ENCODE data around the gene KRTAP1-4. TPM values are rescaled to one million over a fixed set of nuclear protein-coding genes. Genes with fewer than 3 reads are reported as not detected.

The KRTAP1-4 gene
- total RNA-seq: not detected
- not detected for total RNA-seq (2013)

- intact Hi-C loops (cut with micrococcal nuclease): no loop called here
- WGBS (ENCODE audit: insufficient coverage): 86% methylated on average over 12 of the region's 12 CpGs
- H3K27me3 ChIP-seq (ENCODE audit: control insufficient read depth, insufficient read depth, low read length): no peaks in the 10 kb centered on the region
- no peaks in the 10 kb centered on the region for H3K36me3 ChIP-seq (ENCODE audit: control insufficient read depth, insufficient read depth, low read length)
- Mint-ChIP-seq H3K4me3 (no peak within 1 kb of the TSS), H3K27me3 (ENCODE audit: low read depth in 2 of 2) (peaks cover 21 to 46% of the 10 kb centered on the region in 2 donors), H3K9me3 (no peaks in the 10 kb centered on the region), H3K27ac (no peak within 1 kb of the TSS), H3K36me3 (no peaks in the 10 kb centered on the region), H3K4me1 (no peaks in the 10 kb centered on the region)
- no peak for ATAC-seq
- no peaks in the 10 kb centered on the region for H3K9me3 ChIP-seq (ENCODE audit: control insufficient read depth, insufficient read depth, low read length)
- no peak within 1 kb of the TSS for H3K4me3 ChIP-seq (ENCODE audit: low read length)
- TF ChIP-seq CTCF (IDR thresholded peaks at IDR 0.05): no peak
- no peak within 1 kb of the TSS for H3K27ac ChIP-seq (ENCODE audit: low read length)
- DNase-seq: no peak
- no peaks in the 10 kb centered on the region for H3K4me1 ChIP-seq (ENCODE audit: control insufficient read depth, insufficient read depth, low read length)
Measured at GRCh38 chr17:41029633-41030245, at the start of gene KRTAP1-4. TSS of gene KRTAP1-4 (minus strand) at chr17:41030195. CDS start at chr17:41030078, 117 bp downstream.

- Histone ChIP-seq H3K27me3 (ENCODE audit: control insufficient read depth, insufficient read depth, low read length) (peaks cover 8% of the 10 kb centered on the region), H3K36me3 (ENCODE audit: control insufficient read depth, insufficient read depth, low read length) (no peaks in the 10 kb centered on the region), H3K4me1 (ENCODE audit: control insufficient read depth, insufficient read depth, low read length) (no peaks in the 10 kb centered on the region), H3K4me3 (ENCODE audit: low read length) (no peak overlapping the region), H3K9me3 (ENCODE audit: control insufficient read depth, insufficient read depth, low read length) (no peaks in the 10 kb centered on the region), H3K27ac (ENCODE audit: low read length) (no peak overlapping the region)
- peak; percentile 13 for TF ChIP-seq CTCF (IDR thresholded peaks at IDR 0.05)
- no peaks in the 10 kb centered on the region for H3K4me1 Mint-ChIP-seq
- H3K27me3 Mint-ChIP-seq (ENCODE audit: low read depth in 2 of 2): peaks cover 30 to 42% of the 10 kb centered on the region in 2 donors
- intact Hi-C loops (cut with micrococcal nuclease): no loop called here
- no peaks in the 10 kb centered on the region for H3K9me3 Mint-ChIP-seq
- H3K36me3 Mint-ChIP-seq: no peaks in the 10 kb centered on the region
- H3K27ac Mint-ChIP-seq: no peak overlapping the region
- ATAC-seq (no peak), DNase-seq (no peak)
- no peak overlapping the region for H3K4me3 Mint-ChIP-seq
Measured at GRCh38 chr17:41076788-41077187, 46.8 kb upstream of the KRTAP1-4 start.

GRCh38 chr17:41073676-41074075 is 43.7 kb upstream of the KRTAP1-4 start:
- DNase-seq: no peak
- H3K27ac ChIP-seq (ENCODE audit: low read length): no peak overlapping the region
- Mint-ChIP-seq H3K4me3 (no peak overlapping the region), H3K27me3 (ENCODE audit: low read depth in 2 of 2) (peaks cover 20 to 28% of the 10 kb centered on the region in 2 donors), H3K27ac (no peak overlapping the region), H3K4me1 (no peaks in the 10 kb centered on the region), H3K9me3 (no peaks in the 10 kb centered on the region), H3K36me3 (no peaks in the 10 kb centered on the region)
- no peaks in the 10 kb centered on the region for H3K4me1 ChIP-seq (ENCODE audit: control insufficient read depth, insufficient read depth, low read length)
- no peaks in the 10 kb centered on the region for H3K36me3 ChIP-seq (ENCODE audit: control insufficient read depth, insufficient read depth, low read length)
- intact Hi-C loops (cut with micrococcal nuclease): no loop called here
- no peak for ATAC-seq
- H3K4me3 ChIP-seq (ENCODE audit: low read length): no peak overlapping the region
- 91% methylated on average over 2 of the region's 2 CpGs for WGBS (ENCODE audit: insufficient coverage)
- no peak for TF ChIP-seq CTCF (IDR thresholded peaks at IDR 0.05)
- H3K27me3 ChIP-seq (ENCODE audit: control insufficient read depth, insufficient read depth, low read length): peaks cover 8% of the 10 kb centered on the region
- no peaks in the 10 kb centered on the region for H3K9me3 ChIP-seq (ENCODE audit: control insufficient read depth, insufficient read depth, low read length)
